HL-60 (cell line): ENCODE measurements around the gene WFDC8.

Experiments used
- DNase-seq, 2 experiments: peaks; one replicate each; pipeline ENCODE4 v3.0.0-alpha.2; 2010 to 2020; ENCODE audit warnings: low read depth in 1 of 2, low spot score in 1 of 2
- H3K27ac ChIP-seq: fragments of 250-450 bp; sonication (Bioruptor Pico); replicated peaks from 2 replicates; pipeline ENCODE4 v1.5.1; 2020; ENCODE audit warnings: mild to moderate bottlenecking, moderate library complexity
- H3K27me3 ChIP-seq: fragments of 250-450 bp; sonication (Bioruptor Pico); 2 replicates; pipeline ENCODE4 v1.5.1; 2021; ENCODE audit warnings: mild to moderate bottlenecking, moderate library complexity; ENCODE audit not compliant: insufficient read depth, poor library complexity, severe bottlenecking
- H3K4me3 ChIP-seq: replicated peaks from 2 replicates; pipeline ENCODE4 v1.5.1; 2011; ENCODE audit warnings: mild to moderate bottlenecking, control low read depth, low read length; ENCODE audit not compliant: insufficient read depth
- CTCF ChIP-seq: IDR thresholded peaks from one replicate; pipeline ENCODE4 v1.5.1; 2011; ENCODE audit warnings: low read length, control low read depth, inconsistent platforms; ENCODE audit not compliant: insufficient read depth
- GABPA ChIP-seq: IDR thresholded peaks from 2 replicates; pipeline ENCODE4 v1.6.1; 2012; ENCODE audit warnings: low read depth
- POLR2AphosphoS5 ChIP-seq: IDR thresholded peaks from 2 replicates; pipeline ENCODE4 v1.6.1; 2012; ENCODE audit warnings: low read depth
- REST ChIP-seq: IDR thresholded peaks from 2 replicates; pipeline ENCODE4 v1.6.1; 2012; ENCODE audit warnings: low read depth; ENCODE audit not compliant: insufficient replicate concordance
- SPI1 ChIP-seq: IDR thresholded peaks from 2 replicates; pipeline ENCODE4 v1.6.1; 2012; ENCODE audit warnings: low read depth, mild to moderate bottlenecking, borderline replicate concordance

The WFDC8 gene

GRCh38 chr20:45612314-45612713, 33.2 kb upstream of the WFDC8 start:
- no peak overlapping the region for H3K27ac ChIP-seq
- TF ChIP-seq POLR2AphosphoS5, result no peak
- TF ChIP-seq SPI1, result no peak
- no peak for TF ChIP-seq REST
- TF ChIP-seq CTCF, result no peak
- no peak for TF ChIP-seq GABPA
- H3K27me3 ChIP-seq, result peaks cover 2% of the 10 kb centered on the region
- no peak overlapping the region for H3K4me3 ChIP-seq
- no peak for DNase-seq

GRCh38 chr20:45611054-45611453, 32.0 kb upstream of the WFDC8 start:
- no peak overlapping the region for H3K4me3 ChIP-seq
- H3K27ac ChIP-seq, result no peak overlapping the region
- TF ChIP-seq POLR2AphosphoS5, result no peak
- TF ChIP-seq GABPA, result no peak
- TF ChIP-seq REST, result no peak
- TF ChIP-seq SPI1, result no peak
- no peak for TF ChIP-seq CTCF
- H3K27me3 ChIP-seq, result peaks cover 2% of the 10 kb centered on the region
- DNase-seq, result peak in 1 of 2 experiments; percentile 3

- no peak overlapping the region for H3K4me3 ChIP-seq
- no peaks in the 10 kb centered on the region for H3K27me3 ChIP-seq
- TF ChIP-seq POLR2AphosphoS5 (no peak), CTCF (no peak), REST (no peak), GABPA (no peak), SPI1 (no peak)
- DNase-seq, result no peak
- no peak overlapping the region for H3K27ac ChIP-seq
Observed at GRCh38 chr20:45607810-45608209, 28.7 kb upstream of the WFDC8 start.
